NCI-H748 (cell line): Measurements from ENCODE around the gene SETBP1.

Experiments
- DNase-seq: peaks from one replicate; lab custom pipeline; 2025; ENCODE audit not compliant: unreplicated experiment; lab: John Stamatoyannopoulos, UW

The SETBP1 gene

GRCh38 chr18:44921974-44922373 lies 241.3 kb downstream of the SETBP1 start:
- DNase-seq: no peak

GRCh38 chr18:44922968-44923367 lies 242.3 kb downstream of the SETBP1 start:
- DNase-seq: no peak

- DNase-seq: no peak
Observed at GRCh38 chr18:44924785-44925499, 244.3 kb downstream of the SETBP1 start.

- no peak for DNase-seq
Observed at GRCh38 chr18:44927127-44927849, 246.6 kb downstream of the SETBP1 start.

GRCh38 chr18:44934901-44935300 lies 254.2 kb downstream of the SETBP1 start:
- no peak for DNase-seq

DNA sequence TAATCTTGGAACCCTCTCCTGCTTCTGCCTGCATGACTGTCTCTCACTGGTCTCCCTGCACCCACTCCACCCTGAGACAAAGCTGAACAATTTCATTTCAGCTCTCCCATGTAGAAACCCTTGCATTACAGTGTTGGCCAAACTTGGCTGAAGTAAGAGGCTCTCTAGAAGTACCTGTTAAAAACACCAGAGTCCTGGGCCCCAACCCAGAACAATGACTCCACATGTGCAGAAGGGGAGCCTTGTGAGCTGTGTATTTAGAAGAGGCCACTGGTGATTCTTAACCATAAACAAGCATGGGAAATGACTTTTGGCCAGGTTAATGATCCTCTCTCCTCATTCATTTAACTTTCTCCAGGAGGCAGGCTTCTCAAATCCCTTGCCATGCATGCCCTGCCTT lies 254.8 kb downstream of the SETBP1 start:
- no peak for DNase-seq

GRCh38 chr18:44936485-44936884 lies 255.8 kb downstream of the SETBP1 start:
- DNase-seq: no peak

DNA sequence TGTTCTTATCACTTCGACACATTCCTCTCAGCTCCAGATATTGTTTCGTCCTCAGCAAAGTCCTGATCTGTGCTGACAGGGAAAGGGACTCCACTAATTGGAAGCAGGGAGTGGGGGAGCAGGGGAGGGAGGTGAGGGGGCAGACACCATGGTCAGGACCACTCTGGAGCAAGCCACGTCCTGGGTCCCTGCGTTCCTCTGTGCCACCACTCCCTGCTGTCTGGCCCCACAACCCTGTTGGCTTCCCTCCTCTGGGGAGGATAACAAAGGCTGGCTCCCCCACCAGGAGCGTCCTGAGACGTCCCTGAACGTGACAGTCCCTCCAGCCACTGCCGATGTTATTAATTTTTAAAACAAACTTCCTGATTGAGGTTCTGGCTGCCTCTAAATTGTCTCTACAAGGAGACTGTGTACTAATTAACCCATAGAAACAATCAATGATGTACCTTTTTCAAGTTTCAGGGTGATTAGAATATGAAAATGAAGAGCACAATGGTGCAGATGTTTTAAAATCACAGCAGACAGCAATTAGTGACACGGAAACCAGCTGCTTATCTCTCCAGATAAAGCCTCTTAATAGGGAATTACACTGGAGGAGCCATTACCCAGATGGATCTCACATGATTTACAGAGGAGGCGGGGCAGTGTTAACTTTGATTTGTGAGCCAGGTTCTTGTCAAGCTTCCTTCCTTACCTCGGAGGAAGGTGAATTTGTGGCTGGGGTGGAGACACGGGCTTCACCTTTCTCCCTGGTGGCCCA lies 257.5 kb downstream of the SETBP1 start:
- peak; percentile 100 for DNase-seq

- DNase-seq: peak; percentile 72
Observed at GRCh38 chr18:44938720-44939665, 258.3 kb downstream of the SETBP1 start.

GRCh38 chr18:44941516-44941915 lies 260.8 kb downstream of the SETBP1 start:
- no peak for DNase-seq

DNA sequence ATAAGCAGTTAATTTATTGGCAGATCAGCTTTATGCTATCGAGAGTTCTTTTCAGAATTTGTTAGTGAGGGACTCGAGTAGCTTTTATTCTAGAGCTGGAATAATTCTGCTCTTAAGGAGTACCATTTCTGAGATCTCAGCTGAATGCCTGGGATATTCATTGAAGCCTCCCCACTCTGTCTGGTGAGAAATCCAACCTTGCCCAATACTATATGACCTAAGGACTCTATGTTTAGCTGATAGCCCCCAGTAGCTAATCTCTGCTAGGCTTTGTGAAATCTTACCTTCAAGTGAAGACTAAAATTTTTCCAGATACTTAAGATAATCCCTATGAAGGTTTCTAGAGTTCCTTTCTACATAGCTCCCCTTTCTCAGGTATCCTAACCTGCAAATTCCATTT lies 261.4 kb downstream of the SETBP1 start:
- no peak for DNase-seq

GRCh38 chr18:44943311-44943881 lies 262.7 kb downstream of the SETBP1 start:
- DNase-seq: no peak

DNA sequence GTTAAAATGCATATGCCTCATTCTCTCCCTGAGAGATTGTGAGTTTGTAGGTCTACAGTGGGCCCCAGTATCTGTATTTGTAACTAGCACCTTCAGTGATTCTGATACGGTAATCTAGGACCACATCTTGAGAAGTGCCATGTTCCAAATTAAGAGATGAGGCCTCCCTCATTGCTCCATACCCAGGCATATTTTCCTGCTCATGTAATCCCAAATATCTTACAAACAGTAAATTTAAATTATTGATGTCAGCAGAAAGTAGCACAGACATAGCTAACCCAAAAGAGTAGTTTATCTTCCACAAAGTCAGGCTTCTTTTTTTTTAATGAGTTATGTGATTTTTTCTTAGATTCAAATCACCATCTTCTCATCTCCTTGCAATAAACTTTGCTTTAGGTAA lies 263.8 kb downstream of the SETBP1 start:
- DNase-seq: no peak

GRCh38 chr18:44945888-44946401 lies 265.3 kb downstream of the SETBP1 start:
- peak; percentile 98 for DNase-seq

DNA sequence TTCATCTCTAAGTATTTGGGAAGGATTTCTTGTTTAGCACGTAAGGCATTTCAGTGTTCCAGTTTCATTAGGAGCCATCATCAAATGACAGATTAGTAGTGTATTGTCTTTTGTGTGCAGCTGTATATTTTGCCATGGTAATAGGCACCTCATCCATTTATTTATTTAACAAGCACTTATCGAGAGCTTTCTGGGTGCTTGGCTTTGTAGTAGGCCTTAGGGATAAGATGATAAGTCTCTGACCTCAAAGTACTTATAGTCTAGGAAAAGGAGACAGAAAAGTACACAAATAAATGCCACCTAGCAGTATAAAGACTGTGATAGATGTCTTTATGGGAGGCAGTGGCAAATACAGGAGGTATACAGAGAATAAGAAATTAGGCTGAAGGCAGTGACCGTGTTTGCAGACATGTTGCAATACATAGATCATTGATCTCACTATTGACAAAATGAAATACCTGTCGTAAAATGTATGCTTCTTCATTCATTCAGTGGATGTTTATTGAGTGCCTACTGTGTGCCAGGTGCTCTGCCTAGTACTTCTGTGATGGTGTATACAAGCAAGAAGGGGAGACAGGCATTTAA lies 265.9 kb downstream of the SETBP1 start:
- peak; percentile 98 for DNase-seq

DNA sequence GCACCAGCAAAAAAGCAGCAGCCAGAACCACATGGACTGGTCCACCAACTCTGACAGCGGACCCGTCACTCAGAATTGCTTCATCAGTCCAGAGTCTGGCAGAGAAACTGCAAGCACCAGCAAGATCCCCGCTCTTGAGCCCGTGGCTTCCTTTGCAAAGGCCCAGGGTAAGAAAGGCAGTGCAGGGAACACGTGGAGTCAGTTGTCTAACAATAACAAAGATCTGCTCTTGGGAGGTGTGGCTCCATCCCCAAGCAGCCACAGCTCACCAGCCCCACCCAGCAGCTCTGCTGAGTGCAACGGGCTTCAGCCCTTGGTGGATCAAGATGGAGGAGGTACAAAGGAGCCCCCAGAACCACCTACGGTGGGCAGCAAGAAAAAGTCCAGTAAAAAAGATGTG lies 269.3 kb downstream of the SETBP1 start:
- DNase-seq: no peak

DNA sequence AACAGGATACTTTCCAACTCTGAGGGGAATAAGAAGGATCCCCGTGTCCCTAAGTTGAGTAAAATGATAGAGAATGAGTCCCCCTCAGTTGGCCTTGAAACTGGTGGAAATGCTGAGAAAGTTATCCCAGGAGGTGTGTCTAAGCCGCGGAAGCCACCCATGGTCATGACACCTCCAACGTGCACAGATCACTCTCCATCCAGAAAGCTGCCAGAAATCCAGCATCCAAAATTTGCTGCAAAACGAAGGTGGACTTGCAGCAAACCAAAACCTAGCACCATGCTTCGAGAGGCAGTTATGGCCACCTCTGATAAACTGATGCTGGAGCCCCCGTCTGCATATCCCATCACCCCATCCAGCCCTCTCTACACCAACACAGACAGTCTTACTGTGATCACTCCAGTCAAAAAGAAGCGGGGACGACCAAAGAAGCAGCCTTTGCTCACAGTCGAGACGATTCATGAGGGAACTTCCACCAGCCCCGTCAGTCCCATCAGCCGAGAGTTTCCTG lies 270.1 kb downstream of the SETBP1 start:
- no peak for DNase-seq

GRCh38 chr18:44951748-44952147 lies 271.1 kb downstream of the SETBP1 start:
- no peak for DNase-seq

GRCh38 chr18:44954257-44954656 lies 273.6 kb downstream of the SETBP1 start:
- DNase-seq: no peak

DNA sequence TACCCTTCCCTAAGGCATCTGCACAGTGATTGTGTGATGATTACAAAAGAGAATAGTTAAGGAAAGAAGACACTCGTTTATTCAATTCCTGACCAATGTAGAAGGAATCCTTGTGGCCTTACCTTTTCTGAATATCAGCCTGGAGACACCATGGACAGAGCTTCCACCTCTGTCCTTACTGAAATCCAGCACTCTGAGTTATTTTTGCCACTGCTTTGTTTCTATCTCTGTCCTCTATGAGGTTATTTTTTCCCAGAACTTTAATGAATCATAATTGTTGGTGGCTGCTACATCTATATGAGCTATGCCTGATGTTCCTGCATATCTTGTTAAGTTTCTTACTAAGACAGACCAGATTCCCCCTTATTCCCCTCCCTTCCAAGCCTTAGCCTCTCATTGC lies 275.1 kb downstream of the SETBP1 start:
- DNase-seq: no peak
